ENCODE data around the gene ANKRD33. TPM values are rescaled to one million over a fixed set of nuclear protein-coding genes. Genes with fewer than 3 reads are reported as not detected.

Gene ANKRD33
- total and polyA plus RNA-seq, 2 of the 8 experiments (the other 6 are each of a cell fraction or from before 2014, with no cell fraction given): 0.41 to 0.53 TPM

DNA sequence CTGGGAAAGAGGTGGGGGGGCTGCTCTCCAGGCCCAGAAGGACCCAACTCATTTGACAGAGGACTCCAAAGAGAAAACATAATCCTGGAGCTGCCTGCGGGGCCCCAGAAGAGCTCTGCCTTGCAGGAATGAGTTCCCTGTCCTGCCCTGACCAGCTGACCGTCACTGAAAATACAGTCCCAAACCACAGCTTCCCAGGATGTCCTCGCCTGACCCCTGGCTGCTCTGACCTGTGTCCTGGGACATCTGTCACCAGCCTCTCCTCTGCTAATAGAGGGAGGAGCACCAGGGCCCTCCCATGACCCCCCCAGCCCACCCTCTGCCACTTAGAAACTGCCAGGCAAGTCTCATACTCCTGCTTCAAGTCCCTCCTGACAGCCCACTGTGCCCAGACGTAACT is 49.1 kb upstream of the ANKRD33 start:
- no peak overlapping the region for H3K4ac ChIP-seq (replicated peaks; ENCODE audit: insufficient read length, low read depth, low read length)
- no peak overlapping the region for H3K4me2 ChIP-seq (ENCODE audit: insufficient read depth in 1 of 2, low read depth in 2 of 2, low read length in 2 of 2)
- 70% methylated on average over 4 of the region's 4 CpGs; no CpG with 5 or more reads in 1 of the 2 experiments for WGBS, 2 experiments (ENCODE audit: extremely low coverage in 1 of 2, insufficient coverage in 1 of 2, insufficient read length in 1 of 2, insufficient replicate concordance in 2 of 2, low coverage in 1 of 2, low lambda C conversion rate in 2 of 2, missing lambda C conversion rate in 1 of 2)
- ChIA-PET CTCF (ENCODE audit: partially characterized antibody) (interaction anchor here (1.0 to 9.8 kb wide), 8 partner anchors 12 to 78 kb away, joined by 3 to 109 read pairs (median 4); no protein-coding TSS in a partner anchor), POLR2A (ENCODE audit: partially characterized antibody) (interaction anchor here (1.9 to 4.8 kb wide), 3 partner anchors 10 to 28 kb away, joined by 5 to 14 read pairs (median 7); a partner anchor contains a TSS)
- no peak overlapping the region for H2BK120ac ChIP-seq (replicated peaks; ENCODE audit: low read depth, low read length)
- no peaks in the 10 kb centered on the region; a peak in 2 of 7 replicates for H3K27me3 ChIP-seq (replicated peaks in 1 of 4; ENCODE audit: control insufficient read depth in 3 of 4, extremely low read depth in 1 of 4, insufficient read depth in 3 of 4, low read length in 3 of 4)
- no peak overlapping the region for H3K56ac ChIP-seq (replicated peaks; ENCODE audit: insufficient read length, low read depth, low read length)
- no peak overlapping the region for H2BK12ac ChIP-seq (ENCODE audit: low read depth, low read length)
- H2BK5ac ChIP-seq (ENCODE audit: low read depth, low read length): no peak overlapping the region
- H4K8ac ChIP-seq (ENCODE audit: extremely low read depth, insufficient read depth, low read length): no peak overlapping the region
- no peak overlapping the region for H4K91ac ChIP-seq (replicated peaks; ENCODE audit: insufficient read length, low read length)
- H2AFZ ChIP-seq (ENCODE audit: low read length): no peak overlapping the region
- H3K9me3 ChIP-seq (ENCODE audit: insufficient read depth in 2 of 2, low read depth in 1 of 2, low read length in 1 of 2): no peaks in the 10 kb centered on the region
- H3K14ac ChIP-seq (ENCODE audit: insufficient read length): no peak overlapping the region
- no peak overlapping the region for H2AK5ac ChIP-seq (ENCODE audit: low read depth, low read length)
- H3K4me3 ChIP-seq (ENCODE audit: extremely low read depth in 1 of 4, insufficient read depth in 2 of 4, low read depth in 3 of 4, low read length in 4 of 4): no peak overlapping the region
- H3K18ac ChIP-seq (ENCODE audit: extremely low read depth, low read length): no peak overlapping the region
- H2BK20ac ChIP-seq (ENCODE audit: low read length): no peak overlapping the region
- FAIRE-seq (no peak), DNase-seq (ENCODE audit: low read depth in 1 of 2, low spot score in 2 of 2) (no peak)
- peaks cover 3% of the 10 kb centered on the region; the same call in 1 of the 2 replicates for H3K23me2 ChIP-seq (ENCODE audit: low read depth, low read length)
- H3K79me2 ChIP-seq (ENCODE audit: control insufficient read depth in 1 of 2, insufficient read depth in 2 of 2, low read length in 2 of 2): no peaks in the 10 kb centered on the region; a peak in 1 of 4 replicates
- H3K79me1 ChIP-seq (ENCODE audit: low read depth, low read length): peaks cover 2% of the 10 kb centered on the region
- H4K5ac ChIP-seq (ENCODE audit: insufficient read length, low read depth, low read length): no peak overlapping the region
- H3K9ac ChIP-seq (replicated peaks in 1 of 4; ENCODE audit: extremely low read depth in 1 of 4, low read depth in 3 of 4, low read length in 3 of 4): no peak overlapping the region
- peaks cover 6 to 49% (median 23%) of the 10 kb centered on the region in 4 experiments for H3K4me1 ChIP-seq (replicated peaks in 1 of 4; ENCODE audit: control insufficient read depth in 3 of 4, insufficient read depth in 4 of 4, low read length in 3 of 4)
- H4K20me1 ChIP-seq (replicated peaks in 1 of 2; ENCODE audit: control insufficient read depth in 1 of 2, insufficient read depth in 2 of 2, low read length in 2 of 2): no peaks in the 10 kb centered on the region
- H3K36me3 ChIP-seq (ENCODE audit: control insufficient read depth in 2 of 4, insufficient read depth in 4 of 4, low read length in 3 of 4): no peaks in the 10 kb centered on the region
- H2BK15ac ChIP-seq (ENCODE audit: low read length): 0 out of 2 replicates have a peak overlapping the region, but pooled peaks have one; percentile 5
- H3K27ac ChIP-seq (ENCODE audit: low read depth, low read length): no peak overlapping the region
- H3K23ac ChIP-seq (ENCODE audit: insufficient read length): no peak overlapping the region
- no peak for TF ChIP-seq SP4 (IDR thresholded peaks at IDR 0.05; ENCODE audit: low read length)
- no peak for TF ChIP-seq POU5F1 (IDR thresholded peaks at IDR 0.05; ENCODE audit: low read depth, low read length)
- no peak for TF ChIP-seq GTF2F1 (IDR thresholded peaks at IDR 0.05; ENCODE audit: borderline replicate concordance, low read depth, low read length)
- TF ChIP-seq YY1 (IDR thresholded peaks at IDR 0.05; ENCODE audit: low read depth, low read length): no peak
- TF ChIP-seq CHD2 (IDR thresholded peaks at IDR 0.05; ENCODE audit: low read length): no peak
- no peak for TF ChIP-seq RXRA (IDR thresholded peaks at IDR 0.05; ENCODE audit: insufficient read depth, low read depth, low read length)
- no peak for TF ChIP-seq CREB1 (IDR thresholded peaks at IDR 0.05)
- TF ChIP-seq, protein P1, sequence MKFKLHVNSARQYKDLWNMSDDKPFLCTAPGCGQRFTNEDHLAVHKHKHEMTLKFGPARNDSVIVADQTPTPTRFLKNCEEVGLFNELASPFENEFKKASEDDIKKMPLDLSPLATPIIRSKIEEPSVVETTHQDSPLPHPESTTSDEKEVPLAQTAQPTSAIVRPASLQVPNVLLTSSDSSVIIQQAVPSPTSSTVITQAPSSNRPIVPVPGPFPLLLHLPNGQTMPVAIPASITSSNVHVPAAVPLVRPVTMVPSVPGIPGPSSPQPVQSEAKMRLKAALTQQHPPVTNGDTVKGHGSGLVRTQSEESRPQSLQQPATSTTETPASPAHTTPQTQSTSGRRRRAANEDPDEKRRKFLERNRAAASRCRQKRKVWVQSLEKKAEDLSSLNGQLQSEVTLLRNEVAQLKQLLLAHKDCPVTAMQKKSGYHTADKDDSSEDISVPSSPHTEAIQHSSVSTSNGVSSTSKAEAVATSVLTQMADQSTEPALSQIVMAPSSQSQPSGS (IDR thresholded peaks at IDR 0.05; ENCODE audit: low read length): no peak
- no peak for TF ChIP-seq JUN (IDR thresholded peaks at IDR 0.05; ENCODE audit: low read depth, low read length)
- TF ChIP-seq, protein P2, sequence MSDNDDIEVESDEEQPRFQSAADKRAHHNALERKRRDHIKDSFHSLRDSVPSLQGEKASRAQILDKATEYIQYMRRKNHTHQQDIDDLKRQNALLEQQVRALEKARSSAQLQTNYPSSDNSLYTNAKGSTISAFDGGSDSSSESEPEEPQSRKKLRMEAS (IDR thresholded peaks at IDR 0.05): no peak
- TF ChIP-seq CEBPB (IDR thresholded peaks at IDR 0.05; ENCODE audit: low read depth, low read length): no peak
- no peak for TF ChIP-seq RNF2 (IDR thresholded peaks at IDR 0.05; ENCODE audit: borderline replicate concordance, low read depth, low read length, missing control alignments, poor library complexity, severe bottlenecking)

All from H1 (cell line).